HG03097 (cell line): Measurements from ENCODE around the gene SLC4A4.
"Not testable (repeated sequence)": the region's sequence is repeated elsewhere in the genome, so short reads cannot be mapped to it uniquely, and the experiment has no call there.

Experiments used
- ATAC-seq: cut with Tn5 transposase; IDR thresholded peaks from one replicate; pipeline ENCODE4 v1.9.1; 2021; ENCODE audit not compliant: unreplicated experiment, low FRiP score

SLC4A4 gene

GRCh38 chr4:71406459-71406963 is 67.7 kb downstream of the SLC4A4 start:
- ATAC-seq = no peak

- not testable (repeated sequence) for ATAC-seq
Observed at GRCh38 chr4:71408961-71409360, 70.1 kb downstream of the SLC4A4 start.

- ATAC-seq = no peak
Observed at GRCh38 chr4:71411981-71412380, 73.2 kb downstream of the SLC4A4 start.

- ATAC-seq = no peak
Observed at GRCh38 chr4:71415491-71415890, 76.7 kb downstream of the SLC4A4 start.

- no peak for ATAC-seq
Observed at GRCh38 chr4:71417150-71417549, 78.3 kb downstream of the SLC4A4 start.

GRCh38 chr4:71426381-71427042 is 87.7 kb downstream of the SLC4A4 start:
- no peak for ATAC-seq

GRCh38 chr4:71429106-71429505 is 90.3 kb downstream of the SLC4A4 start:
- ATAC-seq = no peak

GRCh38 chr4:71429962-71430361 is 91.1 kb downstream of the SLC4A4 start:
- no peak for ATAC-seq

GRCh38 chr4:71430609-71431008 is 91.8 kb downstream of the SLC4A4 start:
- ATAC-seq = no peak

GRCh38 chr4:71440612-71441011 is 101.8 kb downstream of the SLC4A4 start:
- ATAC-seq = no peak

GRCh38 chr4:71441186-71442169 is 102.7 kb downstream of the SLC4A4 start:
- no peak for ATAC-seq

GRCh38 chr4:71442336-71442735 is 103.5 kb downstream of the SLC4A4 start:
- no peak for ATAC-seq

- ATAC-seq = no peak
Observed at GRCh38 chr4:71444395-71444794, 105.6 kb downstream of the SLC4A4 start.

GRCh38 chr4:71445811-71446210 is 107.0 kb downstream of the SLC4A4 start:
- ATAC-seq = no peak

- no peak for ATAC-seq
Observed at GRCh38 chr4:71446479-71447081, 107.8 kb downstream of the SLC4A4 start.

- ATAC-seq = no peak
Observed at GRCh38 chr4:71449040-71449439, 110.2 kb downstream of the SLC4A4 start.

GRCh38 chr4:71449878-71450277 is 111.1 kb downstream of the SLC4A4 start:
- ATAC-seq = no peak

- ATAC-seq = no peak
Observed at GRCh38 chr4:71453531-71453930, 114.7 kb downstream of the SLC4A4 start.

- no peak for ATAC-seq
Observed at GRCh38 chr4:71456841-71457240, 118.0 kb downstream of the SLC4A4 start.

GRCh38 chr4:71460371-71460770 is 121.6 kb downstream of the SLC4A4 start:
- no peak for ATAC-seq

- ATAC-seq = no peak
Observed at GRCh38 chr4:71461422-71461821, 122.6 kb downstream of the SLC4A4 start.
